Measurements from ENCODE around the gene CHST13.

Gene CHST13

GRCh38 chr3:126550488-126551051 lies 26.6 kb downstream of the CHST13 start:
- Histone ChIP-seq H3K4me1 (no peaks in the 10 kb centered on the region), H3K27me3 (no peaks in the 10 kb centered on the region), H3K36me3 (no peaks in the 10 kb centered on the region), H3K4me3 (ENCODE audit: low read depth, low read length) (no peak overlapping the region), H3K9me3 (no peaks in the 10 kb centered on the region)
- DNase-seq, result peak; percentile 3
- TF ChIP-seq CTCF (IDR thresholded peaks at IDR 0.05; ENCODE audit: low read depth, low read length), result no peak

GRCh38 chr3:126551121-126551838 lies 27.3 kb downstream of the CHST13 start:
- no peak for TF ChIP-seq CTCF (IDR thresholded peaks at IDR 0.05; ENCODE audit: low read depth, low read length)
- DNase-seq, result peak; percentile 1

GRCh38 chr3:126551839-126552687 lies 28.1 kb downstream of the CHST13 start:
- no peak for TF ChIP-seq CTCF (IDR thresholded peaks at IDR 0.05; ENCODE audit: low read depth, low read length)
- no peaks in the 10 kb centered on the region for H3K4me1 ChIP-seq

More at GRCh38 chr3:126551121-126551838, 27.3 kb downstream of the CHST13 start:
- Histone ChIP-seq H3K4me3 (ENCODE audit: low read depth, low read length) (no peak overlapping the region), H3K9me3 (no peaks in the 10 kb centered on the region), H3K4me1 (no peaks in the 10 kb centered on the region), H3K36me3 (no peaks in the 10 kb centered on the region), H3K27me3 (no peaks in the 10 kb centered on the region)

GRCh38 chr3:126552688-126553283 lies 28.8 kb downstream of the CHST13 start:
- Histone ChIP-seq H3K36me3 (no peaks in the 10 kb centered on the region), H3K9me3 (no peaks in the 10 kb centered on the region), H3K27me3 (no peaks in the 10 kb centered on the region), H3K4me1 (no peaks in the 10 kb centered on the region), H3K4me3 (ENCODE audit: low read depth, low read length) (no peak overlapping the region)
- DNase-seq, result peak; percentile 3
- TF ChIP-seq CTCF (IDR thresholded peaks at IDR 0.05; ENCODE audit: low read depth, low read length), result no peak

More at GRCh38 chr3:126551839-126552687, 28.1 kb downstream of the CHST13 start:
- H3K27me3 ChIP-seq, result no peaks in the 10 kb centered on the region
- no peaks in the 10 kb centered on the region for H3K36me3 ChIP-seq
- peak; percentile 2 for DNase-seq
- H3K4me3 ChIP-seq (ENCODE audit: low read depth, low read length), result no peak overlapping the region
- no peaks in the 10 kb centered on the region for H3K9me3 ChIP-seq

GRCh38 chr3:126553284-126554084 lies 29.5 kb downstream of the CHST13 start:
- H3K27me3 ChIP-seq, result no peaks in the 10 kb centered on the region
- no peak for TF ChIP-seq CTCF (IDR thresholded peaks at IDR 0.05; ENCODE audit: low read depth, low read length)
- DNase-seq, result peak; percentile 4
- H3K4me1 ChIP-seq, result no peaks in the 10 kb centered on the region
- no peaks in the 10 kb centered on the region for H3K9me3 ChIP-seq
- no peak overlapping the region for H3K4me3 ChIP-seq (ENCODE audit: low read depth, low read length)
- H3K36me3 ChIP-seq, result no peaks in the 10 kb centered on the region

Data from BE2C (cell line).